Stimulated activated CD4-positive, alpha-beta T cell treated with anti-CD3 and anti-CD28 coated beads, Interleukin-1b, Interleukin-23, amount 100 ng/mL, for 4 hours (primary cell): ENCODE data around the gene MEF2B.
"Not testable (repeated sequence)": the region's sequence is repeated elsewhere in the genome, so short reads cannot be mapped to it uniquely, and the experiment has no call there.

ENCODE experiments used
- DNase-seq, 2 donors: peaks; one replicate each; pipeline ENCODE4 v3.0.0-alpha.2; 2020; ENCODE audit warnings: low read depth in 2 of 2

The MEF2B gene

GRCh38 chr19:19192910-19193423, 22.9 kb upstream of the MEF2B start:
- no peak for DNase-seq

- DNase-seq = peak; percentile 95 to 97
Observed at GRCh38 chr19:19192078-19192882, 22.2 kb upstream of the MEF2B start, which contains the start of the genes BORCS8 and RFXANK. Gene BORCS8 (minus strand): TSS chr19:19192152. CDS start chr19:19192117, 35 bp downstream. Gene RFXANK (plus strand): TSS chr19:19192258. CDS start chr19:19193947, 1,689 bp downstream.

GRCh38 chr19:19191768-19192077, 21.7 kb upstream of the MEF2B start:
- no peak for DNase-seq

GRCh38 chr19:19186742-19187141, 16.7 kb upstream of the MEF2B start:
- DNase-seq = no peak

GRCh38 chr19:19185853-19186740, 16.0 kb upstream of the MEF2B start:
- peak; percentile 37 to 57 for DNase-seq

GRCh38 chr19:19181488-19181998, 11.5 kb upstream of the MEF2B start:
- no peak for DNase-seq

- DNase-seq = no peak
Observed at GRCh38 chr19:19179548-19180441, 9.7 kb upstream of the MEF2B start.

- no peak for DNase-seq
Observed at GRCh38 chr19:19176950-19177349, 6.9 kb upstream of the MEF2B start.

GRCh38 chr19:19173243-19173642, 3.2 kb upstream of the MEF2B start:
- not testable (repeated sequence) for DNase-seq

- no peak for DNase-seq
Observed at GRCh38 chr19:19171821-19172532, 1.9 kb upstream of the MEF2B start.

- DNase-seq = no peak
Observed at GRCh38 chr19:19170873-19171672, 1.0 kb upstream of the MEF2B start.

GRCh38 chr19:19169236-19170052, 619 bp downstream of the MEF2B start:
- no peak for DNase-seq

- no peak for DNase-seq
Observed at GRCh38 chr19:19167612-19168011, 2.5 kb downstream of the MEF2B start.

GRCh38 chr19:19165396-19165795, 4.7 kb downstream of the MEF2B start:
- no peak for DNase-seq

GRCh38 chr19:19162495-19162894, 7.6 kb downstream of the MEF2B start:
- DNase-seq = no peak

- no peak for DNase-seq
Observed at GRCh38 chr19:19160461-19161035, 9.5 kb downstream of the MEF2B start.

- no peak for DNase-seq
Observed at GRCh38 chr19:19159534-19159933, 10.5 kb downstream of the MEF2B start.

- no peak for DNase-seq
Observed at GRCh38 chr19:19157808-19158207, 12.3 kb downstream of the MEF2B start.
